NT2/D1 (cell line): ENCODE data around the gene C3orf49.

Experiments used
- YY1 ChIP-seq: IDR thresholded peaks from 2 replicates; pipeline ENCODE4 v1.6.1; 2011; ENCODE audit not compliant: insufficient read length, insufficient read depth
- ZNF274 ChIP-seq: IDR thresholded peaks from 2 replicates; pipeline ENCODE4 v1.6.1; 2011; ENCODE audit warnings: mild to moderate bottlenecking, low read depth, low read length

DNA sequence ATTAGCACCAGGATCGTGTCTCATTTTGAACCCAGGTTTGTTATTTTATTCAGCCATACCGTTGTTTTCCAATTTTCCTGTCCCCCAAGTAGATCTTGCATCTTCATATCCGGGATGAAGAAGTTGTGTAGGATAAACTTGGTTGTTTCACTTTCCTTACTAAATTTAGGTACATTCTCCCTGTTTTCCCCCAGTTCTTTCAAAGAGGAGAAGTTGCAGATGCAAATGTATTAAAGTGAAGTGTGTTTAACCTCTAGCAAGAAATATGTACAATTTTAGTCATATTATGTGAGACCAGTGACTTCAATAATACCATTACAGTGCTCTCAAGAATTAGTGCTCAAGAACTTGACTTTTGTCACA is 45.8 kb downstream of the C3orf49 start:
- TF ChIP-seq YY1 = no peak
- TF ChIP-seq ZNF274 = no peak
